NCI-H2029 (cell line): ENCODE results near the gene DAGLB.

Experiments used
- DNase-seq: peaks from one replicate; lab custom pipeline; 2025; lab: John Stamatoyannopoulos, UW

The DAGLB gene

DNA sequence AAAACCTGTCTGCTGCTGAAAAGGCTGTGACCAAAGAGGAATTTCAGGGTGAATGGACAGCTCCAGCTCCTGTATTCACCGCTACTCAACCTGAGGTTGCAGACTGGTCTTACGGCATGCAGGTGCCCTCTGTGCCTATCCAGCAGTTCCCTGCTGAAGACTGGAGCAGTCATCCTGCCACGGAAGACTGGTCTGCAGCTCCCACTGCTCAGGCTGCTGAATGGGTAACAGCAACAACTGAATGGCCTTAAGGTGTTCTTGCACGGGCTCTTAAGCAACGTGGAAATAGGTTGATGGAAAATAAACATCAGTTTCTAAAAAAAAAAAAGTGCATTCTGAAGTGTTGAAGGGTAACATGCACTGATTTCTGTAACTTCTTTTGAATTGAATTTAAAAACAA lies 82.3 kb downstream of the DAGLB start:
- DNase-seq: no peak

DNA sequence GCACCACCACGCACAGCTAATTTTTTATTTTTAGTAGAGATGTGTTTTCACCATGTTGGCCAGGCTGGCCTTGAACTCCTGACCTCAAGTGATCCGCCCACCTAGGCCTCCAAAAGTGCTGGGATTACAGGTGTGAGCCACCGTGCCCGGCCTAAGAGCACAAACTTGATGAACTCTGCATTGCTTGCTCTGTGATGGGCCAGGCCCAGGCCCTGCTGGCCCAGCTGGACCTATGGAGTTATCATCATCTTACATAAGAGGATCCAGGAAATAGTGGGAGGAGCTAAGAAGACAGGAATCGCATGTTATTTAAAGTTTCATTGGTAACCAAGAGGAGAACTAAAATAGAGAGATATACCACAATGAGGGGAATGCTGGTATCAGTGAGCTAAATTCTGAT lies 86.9 kb downstream of the DAGLB start:
- DNase-seq: no peak

DNA sequence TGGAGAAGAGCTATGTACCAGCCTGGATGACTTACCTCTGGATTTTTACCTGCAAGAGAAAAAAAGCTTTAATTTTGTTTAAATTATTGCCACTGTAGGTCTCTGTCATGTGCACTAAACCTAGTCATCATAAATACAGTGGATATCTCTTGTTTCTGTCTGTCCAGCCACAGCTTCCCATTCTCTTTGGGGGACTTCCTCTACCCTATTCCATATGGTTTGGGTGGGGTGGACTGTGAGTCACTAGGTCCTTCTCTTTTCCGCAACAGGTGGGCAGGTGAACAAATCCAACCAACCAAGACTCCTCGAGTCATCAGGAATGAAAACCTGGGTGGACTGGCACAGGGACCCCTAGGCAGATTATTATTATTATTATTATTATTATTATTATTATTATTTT lies 88.0 kb downstream of the DAGLB start:
- no peak for DNase-seq
